ENCODE results near the gene CD19. TPM values are rescaled to one million over a fixed set of nuclear protein-coding genes. Genes with fewer than 3 reads are reported as not detected.

CD19 gene
- total RNA-seq, 1 experiment from 2014 or later, result not detected

DNA sequence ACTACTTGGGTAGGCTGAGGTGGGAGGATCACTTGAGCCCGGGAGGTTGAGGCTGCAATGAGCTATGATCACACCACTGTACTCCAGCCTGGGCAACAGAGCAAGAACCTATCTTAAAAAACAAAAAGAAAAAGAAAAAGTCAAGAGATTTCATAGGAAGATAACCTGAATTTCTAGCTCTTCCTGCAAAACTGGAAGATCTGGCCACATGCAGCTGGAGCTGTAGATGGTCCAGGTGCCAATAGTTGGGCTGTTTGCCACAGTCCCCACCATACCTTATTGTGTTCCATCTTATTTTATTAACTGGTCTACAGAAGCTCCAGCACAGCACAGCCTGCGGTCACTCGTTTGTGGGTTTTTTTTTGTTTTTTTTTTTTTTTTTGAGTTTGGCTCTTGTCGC is 38.5 kb upstream of the CD19 start:
- no peak for ATAC-seq
- H3K27ac ChIP-seq (ENCODE audit: low read length), result no peak overlapping the region
- no peaks in the 10 kb centered on the region for H3K36me3 ChIP-seq (ENCODE audit: control insufficient read depth, insufficient read depth, low read length)
- in situ Hi-C loops (cut with HindIII; ENCODE audit: low pct_unique_long_range_greater_than_20kb, low sequenced_read_pairs), result no loop called here
- DNase-seq (ENCODE audit: low read depth, low spot score), result no peak
- intact Hi-C loops (cut with micrococcal nuclease; ENCODE audit: unreplicated experiment), result no loop called here
- no peak overlapping the region for H3K4me3 ChIP-seq (ENCODE audit: low read depth in 2 of 2, low read length in 2 of 2)
- H3K9me3 ChIP-seq (ENCODE audit: control insufficient read depth, insufficient read depth, low read depth, low read length), result no peaks in the 10 kb centered on the region
- H3K27me3 ChIP-seq (ENCODE audit: control insufficient read depth, insufficient read depth, low read length), result no peaks in the 10 kb centered on the region
- TF ChIP-seq POLR2AphosphoS5 (IDR thresholded peaks at IDR 0.05; ENCODE audit: low read depth, low read length), result no peak
- TF ChIP-seq SIN3A (IDR thresholded peaks at IDR 0.05; ENCODE audit: borderline replicate concordance, insufficient read depth, low read depth, low read length), result no peak
- no peak for TF ChIP-seq TCF7L2 (IDR thresholded peaks at IDR 0.05; ENCODE audit: low read depth, low read length)
- TF ChIP-seq, protein P1, sequence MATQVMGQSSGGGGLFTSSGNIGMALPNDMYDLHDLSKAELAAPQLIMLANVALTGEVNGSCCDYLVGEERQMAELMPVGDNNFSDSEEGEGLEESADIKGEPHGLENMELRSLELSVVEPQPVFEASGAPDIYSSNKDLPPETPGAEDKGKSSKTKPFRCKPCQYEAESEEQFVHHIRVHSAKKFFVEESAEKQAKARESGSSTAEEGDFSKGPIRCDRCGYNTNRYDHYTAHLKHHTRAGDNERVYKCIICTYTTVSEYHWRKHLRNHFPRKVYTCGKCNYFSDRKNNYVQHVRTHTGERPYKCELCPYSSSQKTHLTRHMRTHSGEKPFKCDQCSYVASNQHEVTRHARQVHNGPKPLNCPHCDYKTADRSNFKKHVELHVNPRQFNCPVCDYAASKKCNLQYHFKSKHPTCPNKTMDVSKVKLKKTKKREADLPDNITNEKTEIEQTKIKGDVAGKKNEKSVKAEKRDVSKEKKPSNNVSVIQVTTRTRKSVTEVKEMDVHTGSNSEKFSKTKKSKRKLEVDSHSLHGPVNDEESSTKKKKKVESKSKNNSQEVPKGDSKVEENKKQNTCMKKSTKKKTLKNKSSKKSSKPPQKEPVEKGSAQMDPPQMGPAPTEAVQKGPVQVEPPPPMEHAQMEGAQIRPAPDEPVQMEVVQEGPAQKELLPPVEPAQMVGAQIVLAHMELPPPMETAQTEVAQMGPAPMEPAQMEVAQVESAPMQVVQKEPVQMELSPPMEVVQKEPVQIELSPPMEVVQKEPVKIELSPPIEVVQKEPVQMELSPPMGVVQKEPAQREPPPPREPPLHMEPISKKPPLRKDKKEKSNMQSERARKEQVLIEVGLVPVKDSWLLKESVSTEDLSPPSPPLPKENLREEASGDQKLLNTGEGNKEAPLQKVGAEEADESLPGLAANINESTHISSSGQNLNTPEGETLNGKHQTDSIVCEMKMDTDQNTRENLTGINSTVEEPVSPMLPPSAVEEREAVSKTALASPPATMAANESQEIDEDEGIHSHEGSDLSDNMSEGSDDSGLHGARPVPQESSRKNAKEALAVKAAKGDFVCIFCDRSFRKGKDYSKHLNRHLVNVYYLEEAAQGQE (IDR thresholded peaks at IDR 0.05; ENCODE audit: insufficient read depth in 1 of 2, low read depth in 2 of 2, low read length in 1 of 2), result no peak
- TF ChIP-seq, protein P2, sequence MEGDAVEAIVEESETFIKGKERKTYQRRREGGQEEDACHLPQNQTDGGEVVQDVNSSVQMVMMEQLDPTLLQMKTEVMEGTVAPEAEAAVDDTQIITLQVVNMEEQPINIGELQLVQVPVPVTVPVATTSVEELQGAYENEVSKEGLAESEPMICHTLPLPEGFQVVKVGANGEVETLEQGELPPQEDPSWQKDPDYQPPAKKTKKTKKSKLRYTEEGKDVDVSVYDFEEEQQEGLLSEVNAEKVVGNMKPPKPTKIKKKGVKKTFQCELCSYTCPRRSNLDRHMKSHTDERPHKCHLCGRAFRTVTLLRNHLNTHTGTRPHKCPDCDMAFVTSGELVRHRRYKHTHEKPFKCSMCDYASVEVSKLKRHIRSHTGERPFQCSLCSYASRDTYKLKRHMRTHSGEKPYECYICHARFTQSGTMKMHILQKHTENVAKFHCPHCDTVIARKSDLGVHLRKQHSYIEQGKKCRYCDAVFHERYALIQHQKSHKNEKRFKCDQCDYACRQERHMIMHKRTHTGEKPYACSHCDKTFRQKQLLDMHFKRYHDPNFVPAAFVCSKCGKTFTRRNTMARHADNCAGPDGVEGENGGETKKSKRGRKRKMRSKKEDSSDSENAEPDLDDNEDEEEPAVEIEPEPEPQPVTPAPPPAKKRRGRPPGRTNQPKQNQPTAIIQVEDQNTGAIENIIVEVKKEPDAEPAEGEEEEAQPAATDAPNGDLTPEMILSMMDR (IDR thresholded peaks at IDR 0.05), result no peak
- POLR2A ChIA-PET, result interaction anchor here (0.7 kb wide), 1 partner anchor 18 kb away, joined by 10 read pairs; no protein-coding TSS in a partner anchor
- no peaks in the 10 kb centered on the region for H3K4me1 ChIP-seq (ENCODE audit: control insufficient read depth, insufficient read depth, low read length)
- BruUV-seq (replicated peaks), result no TSS peak
- CTCF ChIA-PET, result no interaction called here

DNA sequence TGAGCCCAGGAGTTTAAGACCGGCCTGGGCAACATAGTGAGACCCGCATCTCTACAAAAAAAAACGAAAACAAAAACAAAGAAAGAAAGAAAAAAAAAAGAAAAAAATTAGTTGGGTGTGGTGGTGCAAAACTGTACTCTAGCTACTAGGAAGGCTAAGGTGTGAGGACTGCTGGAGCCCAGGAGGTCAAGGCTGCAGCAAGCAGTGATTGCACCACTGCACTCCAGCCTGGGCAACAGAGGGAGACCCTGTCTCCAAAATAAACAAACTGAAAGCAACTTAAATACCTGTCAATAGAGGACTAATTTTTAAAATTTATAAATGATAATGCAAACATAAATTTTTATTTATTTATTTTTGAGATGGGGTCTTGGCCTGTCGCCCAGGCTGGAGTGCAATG is 36.2 kb upstream of the CD19 start:
- H3K4me1 ChIP-seq (ENCODE audit: control insufficient read depth, insufficient read depth, low read length), result no peaks in the 10 kb centered on the region
- POLR2A ChIA-PET, result interaction anchor here (0.5 kb wide), 1 partner anchor 9 kb away, joined by 4 read pairs; no protein-coding TSS in a partner anchor
- no peak overlapping the region for H3K4me3 ChIP-seq (ENCODE audit: low read depth in 2 of 2, low read length in 2 of 2)
- CTCF ChIA-PET, result no interaction called here
- intact Hi-C loops (cut with micrococcal nuclease; ENCODE audit: unreplicated experiment), result no loop called here
- BruUV-seq (replicated peaks), result no TSS peak
- TF ChIP-seq, protein P1 (IDR thresholded peaks at IDR 0.05; ENCODE audit: insufficient read depth in 1 of 2, low read depth in 2 of 2, low read length in 1 of 2), result no peak
- TF ChIP-seq TCF7L2 (IDR thresholded peaks at IDR 0.05; ENCODE audit: low read depth, low read length), result no peak
- no peak for TF ChIP-seq POLR2AphosphoS5 (IDR thresholded peaks at IDR 0.05; ENCODE audit: low read depth, low read length)
- TF ChIP-seq SIN3A (IDR thresholded peaks at IDR 0.05; ENCODE audit: borderline replicate concordance, insufficient read depth, low read depth, low read length), result no peak
- TF ChIP-seq, protein P2 (IDR thresholded peaks at IDR 0.05), result no peak
- in situ Hi-C loops (cut with HindIII; ENCODE audit: low pct_unique_long_range_greater_than_20kb, low sequenced_read_pairs), result no loop called here
- no peaks in the 10 kb centered on the region for H3K27me3 ChIP-seq (ENCODE audit: control insufficient read depth, insufficient read depth, low read length)
- no peak for DNase-seq (ENCODE audit: low read depth, low spot score)
- no peak overlapping the region for H3K27ac ChIP-seq (ENCODE audit: low read length)
- no peaks in the 10 kb centered on the region for H3K36me3 ChIP-seq (ENCODE audit: control insufficient read depth, insufficient read depth, low read length)
- no peaks in the 10 kb centered on the region for H3K9me3 ChIP-seq (ENCODE audit: control insufficient read depth, insufficient read depth, low read depth, low read length)
- no peak for ATAC-seq
